Erythroblast (primary cell): ENCODE results near the gene SH2B2.
"Not testable (repeated sequence)": the region's sequence is repeated elsewhere in the genome, so short reads cannot be mapped to it uniquely, and the experiment has no call there.

ENCODE experiments used
- DNase-seq, 2 experiments: peaks; one replicate each; lab custom pipeline; 2025; lab: John Stamatoyannopoulos, UW
- GATA1 ChIP-seq: IDR thresholded peaks from 2 replicates; pipeline ENCODE4 v1.6.1; 2011; ENCODE audit warnings: low read depth, mild to moderate bottlenecking, control low read depth, low read length, moderate library complexity
- POLR2A ChIP-seq: IDR thresholded peaks from 2 replicates; pipeline ENCODE4 v1.6.1; 2011; ENCODE audit warnings: mild to moderate bottlenecking, low read length

Gene SH2B2

DNA sequence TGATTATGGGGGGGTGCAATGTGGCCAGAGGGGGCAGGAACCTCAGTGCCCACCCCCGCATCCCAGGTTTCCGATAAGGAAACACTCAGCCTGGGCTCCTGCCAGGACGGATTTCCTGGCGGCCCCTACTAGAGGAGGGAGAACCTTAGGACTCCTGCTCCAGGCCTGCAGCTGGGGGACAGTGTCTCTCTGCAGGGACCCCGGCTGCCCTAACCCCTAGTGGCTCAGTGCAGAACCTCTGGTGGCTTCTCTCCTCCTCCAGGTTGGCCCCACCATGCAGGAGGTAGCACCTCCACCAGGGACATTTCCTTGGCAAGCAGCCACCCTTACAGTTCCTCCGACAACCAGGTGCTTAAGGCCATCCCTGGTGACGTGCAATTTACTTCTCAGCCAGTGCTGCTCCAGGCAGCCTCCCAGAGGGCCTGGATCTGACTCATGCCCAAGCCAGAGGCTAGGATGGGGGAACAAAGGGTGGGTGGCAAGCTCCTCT lies 31.9 kb downstream of the SH2B2 start:
- no peak for DNase-seq

DNA sequence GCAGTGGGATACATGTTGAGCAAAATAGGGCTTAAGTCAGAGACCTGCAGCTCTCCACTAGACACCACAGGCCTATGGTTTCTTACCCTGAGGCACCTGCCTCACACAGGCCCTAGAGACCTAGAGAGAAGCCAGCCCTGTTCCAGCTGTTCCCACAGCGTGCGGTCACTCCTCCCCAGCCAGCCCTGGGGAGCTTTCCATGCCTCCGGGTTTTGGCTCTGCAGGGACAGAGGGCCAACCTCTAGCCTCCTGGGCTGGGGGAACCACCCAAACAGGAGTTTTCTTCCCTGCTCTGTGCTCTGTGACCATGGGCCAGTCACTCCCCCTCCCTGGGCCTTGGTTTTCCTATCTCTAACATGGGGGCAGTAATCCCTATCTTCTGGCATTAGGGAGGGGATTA lies 33.0 kb downstream of the SH2B2 start:
- DNase-seq: no peak
- TF ChIP-seq POLR2A (no peak), GATA1 (no peak)

More for the DNA sequence above, 31.9 kb downstream of the SH2B2 start:
- TF ChIP-seq GATA1 (no peak), POLR2A (no peak)

DNA sequence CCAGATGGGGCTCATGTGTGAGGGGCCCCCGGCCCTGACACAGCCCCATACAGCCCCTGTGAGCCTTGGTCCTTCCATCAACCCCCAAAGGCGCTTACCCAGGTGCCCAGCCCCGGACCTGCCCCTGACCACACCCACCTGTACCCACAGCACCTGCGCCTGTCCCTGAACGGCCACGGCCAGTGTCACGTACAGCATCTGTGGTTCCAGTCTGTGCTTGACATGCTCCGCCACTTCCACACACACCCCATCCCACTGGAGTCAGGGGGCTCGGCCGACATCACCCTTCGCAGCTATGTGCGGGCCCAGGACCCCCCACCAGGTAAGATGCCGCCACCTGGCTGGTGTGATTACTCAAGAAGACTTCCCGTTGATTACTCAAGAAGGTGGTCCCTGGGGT lies 33.5 kb downstream of the SH2B2 start:
- TF ChIP-seq GATA1: no peak
- TF ChIP-seq POLR2A: no peak
- DNase-seq: no peak

DNA sequence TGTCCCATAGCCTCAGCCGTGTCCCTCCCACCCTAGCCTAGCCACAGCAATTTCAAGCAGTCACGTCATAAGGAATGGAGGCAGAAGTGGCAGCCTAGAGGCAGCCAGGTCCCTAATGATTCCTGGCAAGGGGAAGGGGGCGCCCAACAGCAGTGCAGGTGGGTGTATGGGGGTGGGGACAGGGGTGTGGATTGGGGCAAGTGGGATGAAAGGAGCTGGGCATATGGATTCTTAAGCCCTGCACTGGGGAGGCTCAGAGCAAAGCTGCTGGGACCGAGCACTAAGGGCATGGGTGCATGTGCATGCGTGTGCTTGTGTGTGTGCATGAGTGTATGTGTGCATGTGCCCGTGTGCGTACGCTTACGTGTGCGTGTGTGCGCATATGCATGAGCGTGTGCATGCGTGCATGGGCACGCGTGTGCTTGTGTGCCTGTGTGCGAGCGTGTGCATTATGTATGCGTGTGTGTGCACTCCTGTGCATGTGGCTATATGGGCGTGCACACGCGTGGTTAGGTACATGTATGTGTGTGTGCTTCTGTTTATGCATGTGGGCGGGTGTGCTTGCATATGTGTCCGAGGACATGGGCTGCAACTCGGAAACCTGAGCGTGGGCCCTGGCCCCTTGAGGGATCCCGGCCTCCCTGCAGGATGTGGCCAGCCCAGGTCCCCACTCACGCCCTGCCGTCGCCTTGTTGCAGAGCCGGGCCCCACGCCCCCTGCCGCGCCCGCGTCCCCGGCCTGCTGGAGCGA lies 34.1 kb downstream of the SH2B2 start:
- no peak for TF ChIP-seq POLR2A
- TF ChIP-seq GATA1: no peak
- DNase-seq: no peak

DNA sequence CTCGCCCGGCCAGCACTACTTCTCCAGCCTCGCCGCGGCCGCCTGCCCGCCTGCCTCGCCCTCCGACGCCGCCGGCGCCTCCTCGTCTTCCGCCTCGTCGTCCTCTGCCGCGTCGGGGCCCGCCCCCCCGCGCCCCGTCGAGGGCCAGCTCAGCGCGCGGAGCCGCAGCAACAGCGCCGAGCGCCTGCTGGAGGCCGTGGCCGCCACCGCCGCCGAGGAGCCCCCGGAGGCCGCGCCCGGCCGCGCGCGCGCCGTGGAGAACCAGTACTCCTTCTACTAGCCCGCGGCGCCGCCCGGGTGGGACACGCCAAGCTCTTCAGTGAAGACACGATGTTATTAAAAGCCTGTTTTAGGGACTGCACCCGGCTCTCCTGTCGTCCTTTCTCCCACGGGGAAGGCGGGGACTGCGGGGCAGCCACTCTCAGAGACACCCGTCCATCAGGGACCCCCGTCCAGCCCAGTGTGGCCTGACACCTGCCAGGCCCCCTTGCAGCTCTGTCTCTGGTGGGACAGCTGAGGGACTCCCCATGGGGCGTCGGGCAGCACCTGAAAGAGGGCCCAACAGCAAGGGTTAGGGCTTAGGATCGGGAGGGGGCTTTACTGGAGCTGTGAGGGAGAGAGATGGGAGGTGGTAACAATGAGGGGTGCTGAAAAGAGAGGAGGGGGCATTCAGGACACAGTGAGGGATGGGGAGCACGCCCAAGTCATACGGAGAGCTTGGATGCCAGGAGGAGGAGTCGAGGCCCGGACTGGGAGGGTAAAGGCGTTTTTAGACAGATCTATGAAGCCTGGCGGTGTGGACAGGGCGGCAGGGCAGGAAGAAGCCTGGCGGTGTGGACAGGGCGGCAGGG lies 34.9 kb downstream of the SH2B2 start:
- no peak for DNase-seq

DNA sequence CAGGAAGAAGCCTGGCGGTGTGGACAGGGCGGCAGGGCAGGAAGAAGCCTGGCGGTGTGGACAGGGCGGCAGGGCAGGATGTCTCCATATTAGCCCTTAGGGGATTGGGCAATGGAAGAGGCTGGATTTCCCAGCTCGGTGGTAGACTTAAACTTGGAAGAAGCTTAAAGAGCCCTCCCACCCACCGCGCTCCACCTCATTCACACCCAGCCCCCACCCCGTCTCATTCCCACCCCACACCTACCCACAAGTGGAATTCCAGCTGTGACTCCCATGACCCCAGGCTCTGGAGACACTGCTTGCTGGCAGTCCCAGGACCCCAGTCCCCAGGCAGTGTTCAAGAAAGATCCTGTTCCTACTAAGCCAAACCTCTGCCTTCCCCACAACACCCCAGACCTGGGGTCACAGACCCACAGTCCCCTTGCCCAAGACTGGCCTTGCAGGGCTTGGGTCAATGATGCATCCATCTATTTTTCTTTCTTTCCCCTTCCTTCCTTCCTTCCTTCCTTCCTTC lies 35.6 kb downstream of the SH2B2 start:
- DNase-seq: no peak
- TF ChIP-seq GATA1: no peak
- no peak for TF ChIP-seq POLR2A

More for the DNA sequence above, 34.9 kb downstream of the SH2B2 start:
- TF ChIP-seq GATA1 (no peak), POLR2A (no peak)

DNA sequence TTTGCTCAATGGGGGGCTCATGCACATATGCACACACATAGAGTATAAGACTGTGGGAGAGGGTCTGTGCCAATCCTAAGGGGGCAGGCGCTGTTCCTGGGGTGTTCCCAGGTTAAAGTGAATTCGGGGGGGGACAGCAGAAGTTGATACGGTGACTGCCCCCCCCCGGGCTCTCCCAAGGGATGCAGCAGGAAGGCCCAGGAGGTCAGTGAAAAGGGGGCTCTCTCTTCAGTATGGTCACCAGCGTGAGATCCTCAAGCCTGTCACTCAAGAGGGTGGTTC lies 37.2 kb downstream of the SH2B2 start:
- DNase-seq: no peak
- no peak for TF ChIP-seq POLR2A

DNA sequence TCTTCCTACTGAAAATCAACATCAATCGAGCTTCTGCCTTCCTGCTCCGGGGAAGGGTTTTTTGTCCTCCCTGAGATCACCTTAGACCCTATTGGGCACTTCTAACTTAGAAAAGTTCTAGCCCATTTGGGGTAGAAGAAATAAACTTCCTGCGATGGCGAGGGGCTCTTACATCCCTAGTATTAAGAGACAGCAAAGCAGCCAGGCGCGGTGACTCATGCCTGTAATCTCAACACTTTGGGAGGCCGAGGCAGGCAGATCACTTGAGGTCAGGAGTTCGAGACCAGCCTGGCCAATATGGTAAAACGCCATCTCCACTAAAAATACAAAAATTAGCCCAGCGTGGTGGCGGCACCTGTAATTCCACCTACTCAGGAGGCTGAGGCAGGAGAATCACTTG lies 38.4 kb downstream of the SH2B2 start:
- not testable (repeated sequence) for DNase-seq

DNA sequence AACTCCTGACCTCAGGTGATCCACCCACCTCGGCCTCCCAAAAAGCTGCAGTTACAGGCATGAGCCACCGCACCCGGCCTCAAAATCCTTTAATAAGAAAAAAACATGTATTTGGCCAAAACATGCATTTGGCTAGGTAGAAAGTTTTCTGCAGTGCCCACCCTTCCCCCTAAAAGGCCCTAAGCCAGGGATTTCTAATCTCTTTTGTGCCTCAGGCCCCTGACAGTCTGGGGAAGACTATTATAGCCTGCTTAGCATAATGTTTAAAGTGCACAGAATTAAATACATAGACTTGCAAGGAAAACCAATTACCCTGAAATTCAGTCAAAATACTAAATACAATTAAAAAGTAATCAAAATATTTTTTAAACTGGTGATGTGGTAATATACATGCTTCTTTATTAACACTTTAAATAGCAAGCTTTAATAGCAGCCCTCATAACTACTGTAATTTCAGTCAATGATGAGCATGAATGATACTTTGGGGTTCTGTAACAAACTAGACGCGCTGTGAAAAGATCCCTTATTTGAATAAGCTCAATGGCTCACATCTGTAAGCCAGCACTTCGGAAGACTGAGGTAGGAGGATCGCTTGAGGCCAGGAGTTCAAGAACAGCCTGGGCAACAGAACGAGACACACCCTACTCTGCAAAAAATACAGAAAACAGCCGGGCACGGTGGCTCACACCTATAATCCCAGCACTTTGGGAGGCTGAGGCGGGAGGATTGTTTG lies 39.7 kb downstream of the SH2B2 start:
- no peak for TF ChIP-seq GATA1
- no peak for DNase-seq

DNA sequence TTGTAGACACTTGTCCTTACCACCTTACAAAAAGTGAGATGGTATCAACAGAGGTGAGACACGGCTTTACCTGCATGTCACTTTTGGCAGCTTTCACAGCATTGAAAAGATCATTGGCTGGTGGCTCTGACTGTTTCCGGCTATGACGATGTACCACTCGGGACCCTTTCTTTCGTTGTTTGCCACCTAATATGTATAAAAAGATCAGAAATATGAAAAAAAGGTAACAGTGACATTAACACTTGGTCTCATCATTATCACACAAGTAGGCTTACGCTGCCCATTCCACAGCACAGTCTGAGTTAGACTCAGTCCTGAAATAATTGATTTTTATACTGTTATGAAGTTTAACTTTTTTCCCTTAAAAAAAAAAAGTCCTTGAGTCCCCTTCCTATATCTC lies 40.5 kb downstream of the SH2B2 start:
- DNase-seq: not testable (repeated sequence)

DNA sequence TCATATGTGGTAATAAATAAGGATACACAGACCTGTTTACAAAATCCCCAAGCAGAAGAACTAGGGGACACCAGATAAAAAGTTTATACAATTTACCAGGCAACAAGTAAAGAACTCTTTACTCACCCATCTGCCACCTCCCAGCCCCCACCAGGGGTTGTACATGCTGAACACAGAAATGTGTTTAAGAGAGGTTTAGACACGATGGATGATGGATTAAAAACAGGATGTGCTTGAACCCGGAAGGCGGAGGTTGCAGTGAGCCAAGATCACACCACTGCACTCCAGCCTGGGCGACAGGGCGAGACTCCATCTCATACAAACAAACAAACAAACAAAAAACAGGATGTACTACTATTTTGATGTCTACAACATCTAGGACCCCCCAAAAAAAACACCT lies 42.2 kb downstream of the SH2B2 start:
- DNase-seq: not testable (repeated sequence)

DNA sequence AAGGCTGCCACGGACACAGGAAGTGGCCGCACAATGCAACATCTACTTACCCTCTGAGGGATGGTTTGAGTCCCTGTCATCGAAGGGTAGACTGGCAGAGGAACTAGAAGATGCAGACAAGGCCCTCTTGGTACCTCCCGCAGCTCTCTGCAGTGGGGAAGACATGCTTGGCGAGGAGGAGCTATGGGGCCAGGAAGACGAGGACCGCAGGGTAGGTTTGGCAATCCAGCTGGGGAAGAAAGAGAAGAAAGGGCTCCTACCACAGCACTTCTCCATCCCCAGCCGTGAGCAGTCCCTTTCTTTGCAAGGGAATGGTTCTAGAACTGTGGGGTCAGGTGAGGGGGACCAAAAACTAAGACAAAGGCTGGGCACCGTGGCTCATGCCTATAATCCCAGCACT lies 42.7 kb downstream of the SH2B2 start:
- not testable (repeated sequence) for DNase-seq

DNA sequence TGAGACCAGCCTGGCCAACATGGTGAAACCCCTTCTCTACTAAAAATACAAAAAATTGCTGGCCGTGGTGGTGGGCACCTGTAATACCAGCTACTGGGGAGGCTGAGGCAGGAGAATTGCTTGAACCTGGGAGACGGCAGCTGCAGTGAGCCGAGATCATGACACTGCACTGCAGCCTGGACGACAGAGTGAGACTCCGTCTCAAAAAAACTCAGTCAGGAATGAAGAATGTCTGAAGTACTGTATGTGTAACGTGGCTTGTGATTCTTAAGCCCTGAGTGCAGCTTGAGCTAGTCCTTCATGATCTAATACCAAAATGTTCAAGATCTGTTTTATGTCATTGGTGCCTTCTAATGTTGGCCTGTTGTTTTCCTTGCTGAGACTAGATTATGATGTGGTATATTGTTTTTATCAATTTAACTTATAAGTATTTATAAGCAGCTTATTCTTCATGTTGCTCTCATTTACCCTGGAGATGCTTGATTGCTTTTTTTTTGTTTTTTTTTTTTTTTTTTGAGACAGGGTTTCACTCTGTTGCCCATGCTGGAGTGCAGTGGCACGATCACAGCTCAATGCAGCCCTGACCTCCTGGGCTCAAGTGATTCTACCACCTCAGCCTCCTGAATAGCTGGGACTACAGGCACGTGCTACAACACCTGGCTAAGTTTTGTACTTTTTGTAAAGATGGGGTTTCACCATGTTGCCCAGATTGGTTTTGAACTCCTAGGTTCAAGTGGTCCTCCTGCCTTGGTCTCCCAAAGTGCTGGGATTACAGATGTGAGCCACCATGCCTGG lies 44.2 kb downstream of the SH2B2 start:
- not testable (repeated sequence) for DNase-seq

DNA sequence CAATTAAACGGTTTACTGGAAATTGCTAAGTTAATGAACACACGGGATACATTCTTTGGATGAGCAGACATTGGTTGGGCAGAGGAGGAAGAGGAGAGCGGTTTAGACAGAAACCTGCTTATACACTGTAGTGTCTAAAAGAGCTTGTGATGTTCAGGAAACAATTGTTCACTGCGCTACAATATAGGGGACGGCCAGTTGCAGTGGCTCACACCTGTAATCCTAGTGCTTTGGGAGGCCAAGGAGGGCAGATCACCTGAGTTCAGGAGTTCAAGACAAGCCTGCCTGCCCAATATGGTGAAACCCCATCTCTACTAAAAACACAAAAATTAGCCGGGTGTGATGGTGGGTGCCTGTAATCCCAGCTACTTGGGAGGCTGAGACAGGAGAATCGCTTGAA lies 48.9 kb downstream of the SH2B2 start:
- DNase-seq: not testable (repeated sequence)

DNA sequence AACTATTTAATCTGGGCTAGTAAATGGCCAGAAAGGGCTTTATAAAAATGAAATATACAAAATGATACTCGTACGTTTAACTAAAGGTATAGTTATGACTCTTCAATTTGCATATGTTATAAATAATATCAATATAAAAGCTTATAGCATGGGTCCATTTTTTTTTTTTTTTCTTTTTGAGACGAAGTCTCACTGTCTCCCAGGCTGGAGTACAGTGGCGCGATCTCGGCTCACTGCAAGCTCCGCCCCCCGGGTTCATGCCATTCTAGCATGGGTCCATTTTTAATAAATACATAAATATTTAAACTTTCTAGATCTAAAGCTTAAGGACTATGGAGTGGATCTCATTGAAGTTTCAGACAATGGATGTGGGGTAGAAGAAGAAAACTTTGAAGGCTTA lies 50.3 kb downstream of the SH2B2 start:
- not testable (repeated sequence) for DNase-seq

DNA sequence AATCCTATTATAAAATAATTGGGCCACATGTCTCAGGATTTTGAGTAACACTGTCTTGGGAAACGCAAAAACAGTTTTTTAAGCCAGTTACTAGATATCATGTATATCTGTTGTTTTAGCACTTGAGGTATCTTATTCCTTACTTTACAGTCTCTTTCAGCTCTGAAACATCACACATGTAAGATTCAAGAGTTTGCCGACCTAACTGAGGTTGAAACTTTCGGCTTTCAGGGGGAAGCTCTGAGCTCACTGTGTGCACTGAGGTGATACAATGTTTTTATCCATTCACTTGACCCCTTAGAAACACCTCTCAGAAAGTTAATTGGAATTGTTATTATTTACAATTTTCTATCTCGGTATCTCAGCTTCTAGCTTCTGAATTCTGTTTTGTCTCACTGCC lies 50.8 kb downstream of the SH2B2 start:
- DNase-seq: not testable (repeated sequence)

DNA sequence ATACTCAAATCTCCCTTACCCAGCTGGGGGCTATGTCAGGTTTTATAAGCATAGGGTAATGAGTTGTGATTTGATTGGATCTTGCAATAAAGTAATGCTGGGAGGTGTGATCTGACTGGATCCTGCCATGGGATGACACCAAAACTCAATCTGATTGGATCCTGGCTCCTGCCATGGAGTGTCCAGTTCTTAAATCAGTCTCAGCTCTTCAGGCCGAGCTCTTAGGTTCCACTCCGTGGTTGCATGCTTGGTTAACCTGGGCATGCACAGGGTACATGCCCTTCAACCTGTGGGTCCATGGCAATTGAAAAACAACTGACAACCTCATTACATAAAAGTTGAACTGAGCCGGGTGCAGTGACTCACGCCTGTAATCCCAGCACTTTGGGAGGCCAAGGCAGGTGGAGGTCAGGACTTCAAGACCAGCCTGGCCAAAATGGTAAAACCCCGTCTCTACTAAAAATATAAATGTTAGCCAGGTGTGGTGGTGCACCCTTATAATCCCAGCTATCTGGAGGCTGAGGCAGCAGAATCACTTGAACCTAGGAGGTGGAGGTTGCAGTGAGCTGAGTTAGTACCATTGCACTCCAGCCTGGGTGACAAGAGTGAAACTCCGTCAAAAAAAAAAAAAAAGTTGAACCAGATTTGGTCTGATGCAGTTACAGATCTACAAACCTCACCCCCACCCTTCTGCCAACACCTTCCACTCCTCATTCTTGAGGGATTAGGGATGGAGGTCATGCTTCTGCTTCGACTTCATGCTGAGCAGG lies 54.1 kb downstream of the SH2B2 start:
- not testable (repeated sequence) for DNase-seq

DNA sequence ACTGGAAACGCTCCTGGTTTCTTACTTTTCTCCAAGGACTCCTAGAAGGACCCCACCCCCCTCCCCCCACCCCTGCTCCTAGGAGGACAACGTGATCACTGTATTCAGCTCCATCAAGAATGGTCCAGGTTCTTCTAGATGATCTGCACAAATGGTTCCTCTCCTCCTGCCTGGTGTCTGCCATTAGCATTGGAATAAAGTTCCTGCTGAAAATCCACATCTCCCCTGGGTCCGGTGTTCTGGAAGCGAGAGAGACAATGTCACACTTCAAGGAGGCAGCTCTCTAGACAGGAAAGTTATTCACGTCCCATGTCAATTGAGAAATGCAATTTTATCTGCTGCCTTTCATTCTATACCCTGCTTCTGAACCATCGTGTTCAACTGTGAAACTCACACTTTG lies 60.3 kb downstream of the SH2B2 start:
- not testable (repeated sequence) for DNase-seq

DNA sequence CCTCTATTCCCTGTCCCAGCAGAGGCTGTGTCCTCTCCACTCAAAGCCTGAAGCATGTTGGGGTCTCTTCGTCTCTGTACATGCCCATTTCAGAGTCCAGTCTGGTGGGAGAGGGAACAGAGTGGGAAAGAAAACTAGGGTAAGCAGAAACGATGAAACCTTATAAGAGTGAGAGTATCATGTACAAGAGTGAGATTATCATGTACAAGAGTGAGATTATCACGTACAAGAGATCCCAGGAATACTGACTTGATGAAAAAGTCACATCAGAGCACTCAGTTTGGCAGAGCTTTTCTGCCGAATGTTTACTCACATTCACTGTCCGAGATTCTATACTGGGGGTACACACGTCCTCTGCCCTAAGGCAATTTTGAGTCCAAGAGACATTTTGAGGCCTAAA lies 69.7 kb downstream of the SH2B2 start, which contains the start of gene SPDYE6:
Gene SPDYE6, minus strand, starts transcription at position 101 of the 400 bp plus-strand sequence. CDS start 421 bp downstream, outside the sequence.
- not testable (repeated sequence) for DNase-seq
